GM12892 (cell line): ENCODE data around the gene KCNK4.

Experiments used
- DNase-seq: peaks from one replicate; pipeline ENCODE4 v3.0.0; 2011; ENCODE audit not compliant: insufficient read length
- FAIRE-seq: peaks from 2 replicates; lab custom pipeline; 2011; peaks lifted over from hg19 to GRCh38; lab: Jason Lieb, UNC
- POLR2A ChIP-seq: IDR thresholded peaks from 2 replicates; pipeline ENCODE4 v1.6.1; 2011; ENCODE audit warnings: low read depth, low read length, control low read depth
- POLR2AphosphoS5 ChIP-seq: IDR thresholded peaks from 2 replicates; pipeline ENCODE4 v1.6.1; 2011; ENCODE audit warnings: low read depth, low read length, control low read depth
- TAF1 ChIP-seq: IDR thresholded peaks from 2 replicates; pipeline ENCODE4 v1.6.1; 2011; ENCODE audit warnings: low read depth, mild to moderate bottlenecking, control low read depth, low read length, borderline replicate concordance

KCNK4 gene

GRCh38 chr11:64265176-64266160, 25.6 kb upstream of the KCNK4 start:
- no peak for TF ChIP-seq POLR2AphosphoS5
- no peak for TF ChIP-seq TAF1
- TF ChIP-seq POLR2A: no peak
- FAIRE-seq: no peak
- DNase-seq: no peak

- DNase-seq (no peak), FAIRE-seq (no peak)
- no peak for TF ChIP-seq POLR2AphosphoS5
- no peak for TF ChIP-seq POLR2A
- TF ChIP-seq TAF1: no peak
These were observed 24.8 kb upstream of the KCNK4 start for GRCh38 chr11:64266339-64266738.

- TF ChIP-seq TAF1: no peak
- no peak for TF ChIP-seq POLR2A
- DNase-seq (no peak), FAIRE-seq (no peak)
These were observed 23.7 kb upstream of the KCNK4 start for GRCh38 chr11:64267207-64267945.

GRCh38 chr11:64268025-64268892, 22.8 kb upstream of the KCNK4 start:
- FAIRE-seq: no peak
- DNase-seq: no peak

GRCh38 chr11:64268893-64269539, 22.1 kb upstream of the KCNK4 start:
- FAIRE-seq (no peak), DNase-seq (no peak)
- peak; percentile 34; the same call in 1 of the 2 replicates for TF ChIP-seq POLR2AphosphoS5
- no peak; the same call in 1 of the 2 replicates for TF ChIP-seq POLR2A
- no peak for TF ChIP-seq TAF1

More at GRCh38 chr11:64268025-64268892, 22.8 kb upstream of the KCNK4 start:
- no peak; the same call in 1 of the 2 replicates for TF ChIP-seq POLR2A
- TF ChIP-seq POLR2AphosphoS5: no peak

- DNase-seq (peak; percentile 84), FAIRE-seq (peak; percentile 97)
- TF ChIP-seq TAF1 (peak; percentile 12; the same call in 1 of the 2 replicates), POLR2A (peak; percentile 57), POLR2AphosphoS5 (peak; percentile 27)
These were observed 21.4 kb upstream of the KCNK4 start for GRCh38 chr11:64269540-64270220.

- TF ChIP-seq TAF1 (no peak), POLR2AphosphoS5 (no peak), POLR2A (no peak)
- DNase-seq (no peak), FAIRE-seq (no peak)
These were observed 15.9 kb upstream of the KCNK4 start for GRCh38 chr11:64275031-64275800.

- FAIRE-seq: no peak
- TF ChIP-seq POLR2AphosphoS5 (no peak), TAF1 (no peak), POLR2A (no peak)
- DNase-seq: no peak
These were observed 15.3 kb upstream of the KCNK4 start for GRCh38 chr11:64275841-64276240.

GRCh38 chr11:64276653-64277431, 14.3 kb upstream of the KCNK4 start:
- FAIRE-seq (no peak), DNase-seq (no peak)
- TF ChIP-seq POLR2A (no peak), TAF1 (no peak), POLR2AphosphoS5 (no peak)
